Body of pancreas (tissue), 4 donors: ENCODE results near the gene NAPA.

Experiments
- POLR2A ChIP-seq, 3 donors: fragments of 450-650 bp; IDR thresholded peaks; one replicate each; pipeline ENCODE4 v1.6.1; 2016; ENCODE audit warnings: antibody characterized with exemption in 3 of 3, mild to moderate bottlenecking in 2 of 3
- TF ChIP-seq, protein P1 (sequence below), 7 experiments: fragments of 450-650 bp in 4 of 7; fragments of 200-600 bp in 3 of 7; sonication (generic) in 3 of 7; IDR thresholded peaks; one replicate each; pipeline ENCODE4 v1.5.1; 2016 to 2019; ENCODE audit warnings: antibody characterized with exemption in 7 of 7

DNA sequence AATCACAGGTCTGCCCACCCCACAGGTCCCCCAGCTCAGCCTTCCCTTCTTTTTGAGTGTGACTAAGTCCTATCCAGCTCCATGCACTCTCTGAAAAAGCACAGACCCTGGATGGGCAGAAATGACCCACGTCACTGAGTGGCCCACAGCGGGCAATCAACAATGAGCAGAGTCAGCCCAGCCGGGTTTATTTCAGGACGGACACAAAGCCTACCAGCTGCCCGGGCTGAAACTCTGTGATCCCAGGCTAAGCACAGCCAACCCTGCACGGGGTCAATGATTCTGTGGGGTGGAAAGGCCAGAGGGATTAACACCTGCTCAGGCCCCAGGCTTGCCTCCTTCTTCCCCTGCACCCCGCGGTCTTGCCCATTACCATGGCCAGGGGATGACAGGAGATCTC lies 8.4 kb downstream of the NAPA start:
- TF ChIP-seq, protein P1, sequence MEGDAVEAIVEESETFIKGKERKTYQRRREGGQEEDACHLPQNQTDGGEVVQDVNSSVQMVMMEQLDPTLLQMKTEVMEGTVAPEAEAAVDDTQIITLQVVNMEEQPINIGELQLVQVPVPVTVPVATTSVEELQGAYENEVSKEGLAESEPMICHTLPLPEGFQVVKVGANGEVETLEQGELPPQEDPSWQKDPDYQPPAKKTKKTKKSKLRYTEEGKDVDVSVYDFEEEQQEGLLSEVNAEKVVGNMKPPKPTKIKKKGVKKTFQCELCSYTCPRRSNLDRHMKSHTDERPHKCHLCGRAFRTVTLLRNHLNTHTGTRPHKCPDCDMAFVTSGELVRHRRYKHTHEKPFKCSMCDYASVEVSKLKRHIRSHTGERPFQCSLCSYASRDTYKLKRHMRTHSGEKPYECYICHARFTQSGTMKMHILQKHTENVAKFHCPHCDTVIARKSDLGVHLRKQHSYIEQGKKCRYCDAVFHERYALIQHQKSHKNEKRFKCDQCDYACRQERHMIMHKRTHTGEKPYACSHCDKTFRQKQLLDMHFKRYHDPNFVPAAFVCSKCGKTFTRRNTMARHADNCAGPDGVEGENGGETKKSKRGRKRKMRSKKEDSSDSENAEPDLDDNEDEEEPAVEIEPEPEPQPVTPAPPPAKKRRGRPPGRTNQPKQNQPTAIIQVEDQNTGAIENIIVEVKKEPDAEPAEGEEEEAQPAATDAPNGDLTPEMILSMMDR (IDR thresholded peaks at IDR 0.05): no peak
- TF ChIP-seq POLR2A (IDR thresholded peaks at IDR 0.05): no peak
